Erythroblast (primary cell): ENCODE data around the gene MDGA2.

Experiments
- GATA1 ChIP-seq: IDR thresholded peaks from 2 replicates; pipeline ENCODE4 v1.6.1; 2011; ENCODE audit warnings: low read depth, mild to moderate bottlenecking, control low read depth, low read length, moderate library complexity
- POLR2A ChIP-seq: IDR thresholded peaks from 2 replicates; pipeline ENCODE4 v1.6.1; 2011; ENCODE audit warnings: mild to moderate bottlenecking, low read length

GRCh38 chr14:47442211-47442610 is 233.2 kb downstream of the MDGA2 start:
- TF ChIP-seq GATA1 (no peak), POLR2A (no peak)
